WTC11 (cell line): ENCODE results near the gene TTLL11. TPM values are rescaled to one million over a fixed set of nuclear protein-coding genes. Genes with fewer than 3 reads are reported as not detected.

Source experiments
- ATAC-seq: fragments of 200-7000 bp; cut with Tn5 transposase; 2 replicates; pipeline ENCODE4 v1.10.0; 2021; ENCODE audit warnings: mild to moderate bottlenecking, moderate library complexity
- CTCF ChIA-PET: fragments of 300-600 bp; sonication (Branson Sonifier 250); formaldehyde crosslinking; loops from one replicate; lab custom pipeline; 2021; ENCODE audit warnings: antibody characterized with exemption; lab: Charles Lee
- POLR2A ChIA-PET: fragments of 350-600 bp; sonication (Branson Sonifier 250); formaldehyde crosslinking; loops from one replicate; lab custom pipeline; 2021; ENCODE audit warnings: antibody characterized with exemption; lab: Charles Lee
- DNase-seq: peaks from one replicate; pipeline ENCODE4 v3.0.0; 2021; ENCODE audit warnings: low spot score
- H3K27ac Mint-ChIP-seq: 2 replicates; pipeline ENCODE4 v1.8.0; 2021; ENCODE audit warnings: mixed read lengths
- H3K27me3 Mint-ChIP-seq: 2 replicates; pipeline ENCODE4 v1.8.0; 2021; ENCODE audit warnings: low read depth, mild to moderate bottlenecking, moderate library complexity, mixed read lengths
- H3K36me3 Mint-ChIP-seq: 2 replicates; pipeline ENCODE4 v1.8.0; 2021; ENCODE audit warnings: mixed read lengths
- H3K4me1 Mint-ChIP-seq: 2 replicates; pipeline ENCODE4 v1.8.0; 2022; ENCODE audit warnings: mixed read lengths
- H3K4me3 Mint-ChIP-seq: 2 replicates; pipeline ENCODE4 v1.8.0; 2021; ENCODE audit warnings: mild to moderate bottlenecking, moderate library complexity, mixed read lengths
- H3K9me3 Mint-ChIP-seq: 2 replicates; pipeline ENCODE4 v1.8.0; 2021; ENCODE audit warnings: mixed read lengths
- AR ChIP-seq: fragments of 250-450 bp; sonication (Bioruptor Pico); IDR thresholded peaks from 2 replicates; pipeline ENCODE4 v1.9.0; 2021; ENCODE audit warnings: mild to moderate bottlenecking
- ATF1 ChIP-seq: sonication (generic); formaldehyde crosslinking; IDR thresholded peaks from 2 replicates; pipeline ENCODE4 v1.8.1; 2023; ENCODE audit warnings: mild to moderate bottlenecking, moderate library complexity, missing genetic modification reagents
- CREB1 ChIP-seq: sonication (generic); formaldehyde crosslinking; IDR thresholded peaks from 2 replicates; pipeline ENCODE4 v1.8.0; 2023; ENCODE audit warnings: mild to moderate bottlenecking, missing genetic modification reagents
- ETV6 ChIP-seq: sonication (generic); formaldehyde crosslinking; IDR thresholded peaks from 2 replicates; pipeline ENCODE4 v1.8.1; 2022; ENCODE audit warnings: mild to moderate bottlenecking, missing genetic modification reagents
- FOXJ3 ChIP-seq: sonication (generic); formaldehyde crosslinking; IDR thresholded peaks from 2 replicates; pipeline ENCODE4 v1.9.0; 2021; ENCODE audit warnings: missing genetic modification reagents, mild to moderate bottlenecking, borderline replicate concordance
- HMGA2 ChIP-seq: fragments of 250-450 bp; sonication (Bioruptor Pico); IDR thresholded peaks from 2 replicates; pipeline ENCODE4 v1.4.0; 2021; ENCODE audit warnings: mild to moderate bottlenecking, moderate library complexity
- NFATC4 ChIP-seq: fragments of 250-450 bp; sonication (Bioruptor Pico); IDR thresholded peaks from 2 replicates; pipeline ENCODE4 v1.9.0; 2021; ENCODE audit warnings: mild to moderate bottlenecking
- NFE2L1 ChIP-seq: sonication (generic); formaldehyde crosslinking; IDR thresholded peaks from 2 replicates; pipeline ENCODE4 v1.8.1; 2023; ENCODE audit warnings: missing genetic modification reagents
- SMAD3 ChIP-seq: sonication (generic); formaldehyde crosslinking; IDR thresholded peaks from 2 replicates; pipeline ENCODE4 v1.8.0; 2022; ENCODE audit warnings: missing genetic modification reagents, mild to moderate bottlenecking, borderline replicate concordance
- TP53 ChIP-seq: sonication (generic); formaldehyde crosslinking; IDR thresholded peaks from 2 replicates; pipeline ENCODE4 v1.8.1; 2023; ENCODE audit warnings: mild to moderate bottlenecking, missing genetic modification reagents
- ZNF219 ChIP-seq: sonication (generic); formaldehyde crosslinking; IDR thresholded peaks from 2 replicates; pipeline ENCODE4 v1.8.0; 2023; ENCODE audit warnings: missing genetic modification reagents, mild to moderate bottlenecking, borderline replicate concordance
- ZNF425 ChIP-seq: fragments of 250-450 bp; sonication (Bioruptor Pico); conservative IDR thresholded peaks from 2 replicates; pipeline ENCODE4 v1.9.0; 2021; ENCODE audit warnings: mild to moderate bottlenecking
- ZNF512 ChIP-seq: sonication (generic); formaldehyde crosslinking; IDR thresholded peaks from 2 replicates; pipeline ENCODE4 v1.8.1; 2022; ENCODE audit warnings: missing genetic modification reagents, borderline replicate concordance
- total RNA-seq: library from RNA; stranded (reverse); gene quantifications from 3 replicates; pipeline ENCODE4 v1.2.3, GENCODE V29; 2021
- TF ChIP-seq, protein P1 (sequence below): sonication (generic); formaldehyde crosslinking; IDR thresholded peaks from 2 replicates; pipeline ENCODE4 v1.8.1; 2022; ENCODE audit warnings: low read depth, missing genetic modification reagents, borderline replicate concordance
- TF ChIP-seq, protein P2 (sequence below): sonication (generic); formaldehyde crosslinking; IDR thresholded peaks from 2 replicates; pipeline ENCODE4 v1.8.1; 2023; ENCODE audit warnings: mild to moderate bottlenecking, missing genetic modification reagents
- TF ChIP-seq, protein P3 (sequence below): sonication (generic); formaldehyde crosslinking; IDR thresholded peaks from 2 replicates; pipeline ENCODE4 v1.8.1; 2022; ENCODE audit warnings: low read depth, mild to moderate bottlenecking, moderate library complexity, missing genetic modification reagents, borderline replicate concordance
- TF ChIP-seq, protein P4 (sequence below): fragments of 250-450 bp; sonication (Bioruptor Pico); IDR thresholded peaks from 2 replicates; pipeline ENCODE4 v1.8.0; 2021; ENCODE audit warnings: mild to moderate bottlenecking
- TF ChIP-seq, protein P5 (sequence below): fragments of 250-450 bp; sonication (Bioruptor Pico); IDR thresholded peaks from 2 replicates; pipeline ENCODE4 v1.9.0; 2021; ENCODE audit warnings: moderate library complexity, mild to moderate bottlenecking, inconsistent platforms, borderline replicate concordance

Gene TTLL11
- total RNA-seq, 1 experiment from 2014 or later = 1.1 TPM

DNA sequence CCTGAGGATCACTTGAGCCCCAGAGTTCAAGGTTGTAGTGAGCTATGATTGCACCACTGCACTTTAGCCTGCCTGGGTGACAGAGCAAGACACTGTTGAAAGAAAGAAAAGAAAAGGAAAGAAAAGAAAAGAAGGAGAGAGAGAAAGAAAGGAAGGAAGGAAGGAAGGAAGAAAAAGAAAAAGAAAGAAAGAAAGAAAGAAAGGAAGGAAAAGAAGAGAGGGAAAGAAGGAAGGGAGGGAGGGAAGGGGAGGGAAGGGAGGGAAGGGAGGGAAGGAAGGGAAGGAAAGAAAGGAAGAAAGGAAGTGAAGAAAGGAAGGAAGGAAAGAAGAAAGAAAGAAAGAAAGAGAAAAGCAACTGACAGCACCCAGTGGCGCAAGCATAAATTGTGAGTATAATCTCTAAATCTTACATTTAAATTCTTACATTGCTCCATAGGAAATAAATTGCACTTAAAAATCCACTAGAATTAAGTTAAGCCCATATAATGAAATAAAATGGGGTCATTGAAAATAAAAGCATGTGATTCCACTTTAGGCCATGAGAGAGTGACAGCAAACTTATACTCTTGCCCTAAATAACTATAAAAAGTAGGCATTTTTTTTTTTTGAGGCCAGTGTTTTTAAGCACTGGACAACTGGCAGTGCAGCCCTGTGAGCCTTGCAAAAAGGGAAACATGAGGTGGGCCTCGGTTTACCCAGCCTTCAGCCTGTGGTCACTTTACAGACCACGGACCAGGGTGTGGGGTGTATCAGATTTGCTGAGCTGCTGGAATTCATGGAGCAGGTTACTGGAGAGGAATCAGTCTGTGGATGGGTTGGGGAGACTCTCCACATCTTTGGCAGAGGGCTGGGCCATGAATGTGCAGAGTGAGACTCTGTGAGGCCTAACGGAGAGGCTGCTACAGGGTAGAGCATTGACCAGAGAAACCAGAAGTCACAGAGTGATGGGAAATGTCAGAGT lies 175.5 kb downstream of the TTLL11 start (continued):
- TF ChIP-seq NFATC4 (CRISPR knock-in tag) (no peak), ZNF219 (CRISPR knock-in tag) (no peak)

DNA sequence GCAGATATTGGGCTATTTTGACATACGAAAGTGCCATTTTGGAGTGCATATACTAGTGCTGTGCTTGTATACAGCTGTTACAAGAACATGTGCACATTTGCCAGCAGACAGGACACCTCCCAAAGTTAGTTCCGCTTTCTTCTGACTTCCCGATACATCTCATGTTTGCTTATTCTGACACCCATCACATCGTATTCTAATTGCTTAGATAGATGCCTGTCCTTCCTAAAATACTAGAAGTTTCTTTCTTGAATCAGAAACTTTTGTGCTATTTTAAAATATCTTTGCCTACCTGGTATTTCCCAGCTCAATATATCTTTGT lies 177.8 kb downstream of the TTLL11 start:
- Mint-ChIP-seq H3K36me3 (no peaks in the 10 kb centered on the region), H3K27ac (no peak overlapping the region), H3K4me1 (peaks cover 2% of the 10 kb centered on the region; the same call in 1 of the 2 replicates), H3K4me3 (no peak overlapping the region), H3K9me3 (no peaks in the 10 kb centered on the region), H3K27me3 (no peaks in the 10 kb centered on the region)
- POLR2A ChIA-PET = no interaction called here
- CTCF ChIA-PET = interaction anchor here (1.5 kb wide), 1 partner anchor 15 kb away, joined by 4 read pairs; no protein-coding TSS in a partner anchor
- ATAC-seq = no peak
- TF ChIP-seq ZNF512 (CRISPR knock-in tag) = no peak
- no peak for TF ChIP-seq ETV6 (CRISPR knock-in tag)
- TF ChIP-seq, protein P1, sequence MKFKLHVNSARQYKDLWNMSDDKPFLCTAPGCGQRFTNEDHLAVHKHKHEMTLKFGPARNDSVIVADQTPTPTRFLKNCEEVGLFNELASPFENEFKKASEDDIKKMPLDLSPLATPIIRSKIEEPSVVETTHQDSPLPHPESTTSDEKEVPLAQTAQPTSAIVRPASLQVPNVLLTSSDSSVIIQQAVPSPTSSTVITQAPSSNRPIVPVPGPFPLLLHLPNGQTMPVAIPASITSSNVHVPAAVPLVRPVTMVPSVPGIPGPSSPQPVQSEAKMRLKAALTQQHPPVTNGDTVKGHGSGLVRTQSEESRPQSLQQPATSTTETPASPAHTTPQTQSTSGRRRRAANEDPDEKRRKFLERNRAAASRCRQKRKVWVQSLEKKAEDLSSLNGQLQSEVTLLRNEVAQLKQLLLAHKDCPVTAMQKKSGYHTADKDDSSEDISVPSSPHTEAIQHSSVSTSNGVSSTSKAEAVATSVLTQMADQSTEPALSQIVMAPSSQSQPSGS = no peak
- TF ChIP-seq NFE2L1 (CRISPR knock-in tag) = no peak
- TF ChIP-seq, protein P2, sequence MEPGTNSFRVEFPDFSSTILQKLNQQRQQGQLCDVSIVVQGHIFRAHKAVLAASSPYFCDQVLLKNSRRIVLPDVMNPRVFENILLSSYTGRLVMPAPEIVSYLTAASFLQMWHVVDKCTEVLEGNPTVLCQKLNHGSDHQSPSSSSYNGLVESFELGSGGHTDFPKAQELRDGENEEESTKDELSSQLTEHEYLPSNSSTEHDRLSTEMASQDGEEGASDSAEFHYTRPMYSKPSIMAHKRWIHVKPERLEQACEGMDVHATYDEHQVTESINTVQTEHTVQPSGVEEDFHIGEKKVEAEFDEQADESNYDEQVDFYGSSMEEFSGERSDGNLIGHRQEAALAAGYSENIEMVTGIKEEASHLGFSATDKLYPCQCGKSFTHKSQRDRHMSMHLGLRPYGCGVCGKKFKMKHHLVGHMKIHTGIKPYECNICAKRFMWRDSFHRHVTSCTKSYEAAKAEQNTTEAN (CRISPR knock-in tag) = no peak
- no peak for TF ChIP-seq AR (CRISPR knock-in tag)
- no peak for TF ChIP-seq HMGA2
- no peak for TF ChIP-seq SMAD3 (CRISPR knock-in tag)
- TF ChIP-seq TP53 (CRISPR knock-in tag) = no peak
- no peak for DNase-seq

GRCh38 chr9:121914604-121915303 lies 178.4 kb downstream of the TTLL11 start:
- TF ChIP-seq, protein P3, sequence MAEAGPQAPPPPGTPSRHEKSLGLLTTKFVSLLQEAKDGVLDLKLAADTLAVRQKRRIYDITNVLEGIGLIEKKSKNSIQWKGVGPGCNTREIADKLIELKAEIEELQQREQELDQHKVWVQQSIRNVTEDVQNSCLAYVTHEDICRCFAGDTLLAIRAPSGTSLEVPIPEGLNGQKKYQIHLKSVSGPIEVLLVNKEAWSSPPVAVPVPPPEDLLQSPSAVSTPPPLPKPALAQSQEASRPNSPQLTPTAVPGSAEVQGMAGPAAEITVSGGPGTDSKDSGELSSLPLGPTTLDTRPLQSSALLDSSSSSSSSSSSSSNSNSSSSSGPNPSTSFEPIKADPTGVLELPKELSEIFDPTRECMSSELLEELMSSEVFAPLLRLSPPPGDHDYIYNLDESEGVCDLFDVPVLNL = no peak
- TF ChIP-seq, protein P4, sequence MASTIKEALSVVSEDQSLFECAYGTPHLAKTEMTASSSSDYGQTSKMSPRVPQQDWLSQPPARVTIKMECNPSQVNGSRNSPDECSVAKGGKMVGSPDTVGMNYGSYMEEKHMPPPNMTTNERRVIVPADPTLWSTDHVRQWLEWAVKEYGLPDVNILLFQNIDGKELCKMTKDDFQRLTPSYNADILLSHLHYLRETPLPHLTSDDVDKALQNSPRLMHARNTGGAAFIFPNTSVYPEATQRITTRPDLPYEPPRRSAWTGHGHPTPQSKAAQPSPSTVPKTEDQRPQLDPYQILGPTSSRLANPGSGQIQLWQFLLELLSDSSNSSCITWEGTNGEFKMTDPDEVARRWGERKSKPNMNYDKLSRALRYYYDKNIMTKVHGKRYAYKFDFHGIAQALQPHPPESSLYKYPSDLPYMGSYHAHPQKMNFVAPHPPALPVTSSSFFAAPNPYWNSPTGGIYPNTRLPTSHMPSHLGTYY (CRISPR knock-in tag) = no peak
- TF ChIP-seq FOXJ3 (CRISPR knock-in tag) (no peak), ATF1 (no peak), CREB1 (CRISPR knock-in tag) (no peak), ZNF425 (no peak)
- TF ChIP-seq, protein P5, sequence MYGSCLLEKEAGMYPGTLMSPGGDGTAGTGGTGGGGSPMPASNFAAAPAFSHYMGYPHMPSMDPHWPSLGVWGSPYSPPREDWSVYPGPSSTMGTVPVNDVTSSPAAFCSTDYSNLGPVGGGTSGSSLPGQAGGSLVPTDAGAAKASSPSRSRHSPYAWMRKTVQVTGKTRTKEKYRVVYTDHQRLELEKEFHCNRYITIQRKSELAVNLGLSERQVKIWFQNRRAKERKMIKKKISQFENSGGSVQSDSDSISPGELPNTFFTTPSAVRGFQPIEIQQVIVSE (CRISPR knock-in tag) = no peak
- POLR2A ChIA-PET = no interaction called here
- Mint-ChIP-seq H3K27me3 (no peaks in the 10 kb centered on the region; the same call in 1 of the 2 replicates), H3K27ac (no peak overlapping the region), H3K36me3 (no peaks in the 10 kb centered on the region), H3K9me3 (no peaks in the 10 kb centered on the region), H3K4me1 (peaks cover 3% of the 10 kb centered on the region; the same call in 1 of the 2 replicates), H3K4me3 (no peak overlapping the region)
- DNase-seq (no peak), ATAC-seq (no peak)
- CTCF ChIA-PET = interaction anchor here (1.5 to 2.0 kb wide), 1 partner anchor 16 kb away, joined by 4 to 7 read pairs; no protein-coding TSS in a partner anchor
